H1 (cell line): ENCODE results near the gene TSR3. TPM values are rescaled to one million over a fixed set of nuclear protein-coding genes. Genes with fewer than 3 reads are reported as not detected.

ENCODE experiments used
- ASH2L ChIP-seq: fragments of 200-600, 300-600 bp; sonication (generic); IDR thresholded peaks from one replicate; pipeline ENCODE4 v1.7.1; 2017; ENCODE audit warnings: low read length
- NANOG ChIP-seq: IDR thresholded peaks from 2 replicates; pipeline ENCODE4 v1.6.1; 2011; ENCODE audit warnings: low read length, low read depth, mild to moderate bottlenecking, inconsistent platforms; ENCODE audit not compliant: insufficient read depth, poor library complexity, severe bottlenecking
- NRF1 ChIP-seq: IDR thresholded peaks from 2 replicates; pipeline ENCODE4 v1.6.1; 2011; ENCODE audit warnings: mild to moderate bottlenecking, low read depth, low read length, improper control_type of control experiment
- SIN3A ChIP-seq, 2 experiments: IDR thresholded peaks in 1 of 2; conservative IDR thresholded peaks in 1 of 2; 2 replicates each; pipeline ENCODE4 v1.6.1; 2011 to 2012; ENCODE audit warnings: low read length in 2 of 2, improper control_type of control experiment in 1 of 2, low read depth in 1 of 2, mild to moderate bottlenecking in 1 of 2
- TBP ChIP-seq: IDR thresholded peaks from 2 replicates; pipeline ENCODE4 v1.6.1; 2011; ENCODE audit warnings: low read depth, low read length, improper control_type of control experiment
- polyA plus RNA-seq, 7 experiments: library from polyadenylated mRNA; depleted of rRNA in 3 of 7; stranded (reverse) in 5 of 7; unstranded in 2 of 7; fragments of >200 nt in 5 of 7; fragments of 200-250 nt in 2 of 7; gene quantifications; 1 replicate in 5 of 7; 2 replicates in 1 of 7; 4 replicates in 1 of 7; pipeline versions ENCODE4 v1.2.1 to v1.2.3, GENCODE V29; 2011 to 2013; ENCODE audit warnings: missing spikeins in 2 of 7, mixed read lengths in 2 of 7
- total RNA-seq: library from RNA; stranded (reverse); fragmentation: NEBNext Ultra II Directional; extraction: Animal tissue kit (Norgen Biotek cat#: 25700); gene quantifications from 2 replicates; pipeline ENCODE4 v1.2.1, GENCODE V29; 2021

Gene TSR3
- total and polyA plus RNA-seq, 2 of the 8 experiments (the other 6 are each of a cell fraction or from before 2014, with no cell fraction given) = 43.1 to 52.3 TPM

GRCh38 chr16:1364510-1364909, 12.8 kb upstream of the TSR3 start (continued):
- no peak for TF ChIP-seq ASH2L
- no peak for TF ChIP-seq SIN3A (conservative IDR thresholded peaks at IDR 0.05 in 1 of 2, IDR thresholded peaks at IDR 0.05 in 1 of 2; ENCODE audit: low read depth in 1 of 2, low read length in 2 of 2)
- no peak for TF ChIP-seq NRF1
- TF ChIP-seq TBP = no peak
- TF ChIP-seq NANOG = no peak
